ENCODE data around the gene CYB5B.

CYB5B gene

GRCh38 chr16:69467080-69467479 lies 42.7 kb downstream of the CYB5B start:
- H3K4me3 ChIP-seq (ENCODE audit: low read depth, low read length), result no peak overlapping the region
- no peak for DNase-seq (ENCODE audit: low read depth)
- TF ChIP-seq, protein P1, sequence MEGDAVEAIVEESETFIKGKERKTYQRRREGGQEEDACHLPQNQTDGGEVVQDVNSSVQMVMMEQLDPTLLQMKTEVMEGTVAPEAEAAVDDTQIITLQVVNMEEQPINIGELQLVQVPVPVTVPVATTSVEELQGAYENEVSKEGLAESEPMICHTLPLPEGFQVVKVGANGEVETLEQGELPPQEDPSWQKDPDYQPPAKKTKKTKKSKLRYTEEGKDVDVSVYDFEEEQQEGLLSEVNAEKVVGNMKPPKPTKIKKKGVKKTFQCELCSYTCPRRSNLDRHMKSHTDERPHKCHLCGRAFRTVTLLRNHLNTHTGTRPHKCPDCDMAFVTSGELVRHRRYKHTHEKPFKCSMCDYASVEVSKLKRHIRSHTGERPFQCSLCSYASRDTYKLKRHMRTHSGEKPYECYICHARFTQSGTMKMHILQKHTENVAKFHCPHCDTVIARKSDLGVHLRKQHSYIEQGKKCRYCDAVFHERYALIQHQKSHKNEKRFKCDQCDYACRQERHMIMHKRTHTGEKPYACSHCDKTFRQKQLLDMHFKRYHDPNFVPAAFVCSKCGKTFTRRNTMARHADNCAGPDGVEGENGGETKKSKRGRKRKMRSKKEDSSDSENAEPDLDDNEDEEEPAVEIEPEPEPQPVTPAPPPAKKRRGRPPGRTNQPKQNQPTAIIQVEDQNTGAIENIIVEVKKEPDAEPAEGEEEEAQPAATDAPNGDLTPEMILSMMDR (IDR thresholded peaks at IDR 0.05; ENCODE audit: low read depth, low read length, missing control alignments), result no peak

GRCh38 chr16:69467531-69468204 lies 43.2 kb downstream of the CYB5B start:
- TF ChIP-seq, protein P1 (IDR thresholded peaks at IDR 0.05; ENCODE audit: low read depth, low read length, missing control alignments), result no peak
- no peak for DNase-seq (ENCODE audit: low read depth)
- no peak overlapping the region for H3K4me3 ChIP-seq (ENCODE audit: low read depth, low read length)

- DNase-seq (ENCODE audit: low read depth), result peak; percentile 75
- TF ChIP-seq, protein P1 (IDR thresholded peaks at IDR 0.05; ENCODE audit: low read depth, low read length, missing control alignments), result no peak
- H3K4me3 ChIP-seq (ENCODE audit: low read depth, low read length), result no peak overlapping the region
These were observed 45.6 kb downstream of the CYB5B start for GRCh38 chr16:69469807-69470561.

GRCh38 chr16:69471121-69471520 lies 46.7 kb downstream of the CYB5B start:
- TF ChIP-seq, protein P1 (IDR thresholded peaks at IDR 0.05; ENCODE audit: low read depth, low read length, missing control alignments), result no peak
- no peak overlapping the region for H3K4me3 ChIP-seq (ENCODE audit: low read depth, low read length)

GRCh38 chr16:69474408-69474807 lies 50.0 kb downstream of the CYB5B start:
- H3K4me3 ChIP-seq (ENCODE audit: low read depth, low read length), result no peak overlapping the region
- DNase-seq (ENCODE audit: low read depth), result no peak
- TF ChIP-seq, protein P1 (IDR thresholded peaks at IDR 0.05; ENCODE audit: low read depth, low read length, missing control alignments), result no peak

More at GRCh38 chr16:69471121-69471520, 46.7 kb downstream of the CYB5B start:
- no peak for DNase-seq (ENCODE audit: low read depth)

- no peak overlapping the region for H3K4me3 ChIP-seq (ENCODE audit: low read depth, low read length)
- DNase-seq (ENCODE audit: low read depth), result no peak
- TF ChIP-seq, protein P1 (IDR thresholded peaks at IDR 0.05; ENCODE audit: low read depth, low read length, missing control alignments), result no peak
These were observed 52.6 kb downstream of the CYB5B start for GRCh38 chr16:69476920-69477443.
